H1 (cell line): ENCODE measurements around the gene GNG14. TPM values are rescaled to one million over a fixed set of nuclear protein-coding genes. Genes with fewer than 3 reads are reported as not detected.

Experiments
- CTCF ChIA-PET: fragments of 300-600 bp; sonication (Branson Sonifier 250); formaldehyde crosslinking; loops from one replicate; lab custom pipeline; 2021; ENCODE audit not compliant: partially characterized antibody; lab: Charles Lee
- POLR2A ChIA-PET: fragments of 300-600 bp; sonication (Branson Sonifier 250); formaldehyde crosslinking; loops from one replicate; lab custom pipeline; 2021; ENCODE audit warnings: inconsistent platforms; ENCODE audit not compliant: partially characterized antibody; lab: Charles Lee
- DNase-seq, 2 experiments: peaks; one replicate each; pipeline versions ENCODE4 v3.0.0 to v3.0.0-alpha.2; 2010 to 2022; ENCODE audit warnings: low spot score in 2 of 2, low read depth in 1 of 2, mixed read lengths in 1 of 2
- FAIRE-seq: peaks from 2 replicates; lab custom pipeline; 2011; peaks lifted over from hg19 to GRCh38; lab: Jason Lieb, UNC
- H2AFZ ChIP-seq: 2 replicates; pipeline ENCODE4 v1.8.1; 2012; ENCODE audit warnings: low read length, inconsistent platforms
- H2AK5ac ChIP-seq: 2 replicates; pipeline ENCODE4 v1.6.1; 2013; ENCODE audit warnings: low read depth, low read length
- H2BK120ac ChIP-seq: replicated peaks from 2 replicates; pipeline ENCODE3; 2013; ENCODE audit warnings: low read depth, low read length, inconsistent platforms
- H2BK12ac ChIP-seq: 2 replicates; pipeline ENCODE4 v1.6.1; 2013; ENCODE audit warnings: low read depth, low read length
- H2BK15ac ChIP-seq: 2 replicates; pipeline ENCODE4 v1.6.1; 2013; ENCODE audit warnings: low read length
- H2BK20ac ChIP-seq: 2 replicates; pipeline ENCODE4 v1.6.1; 2013; ENCODE audit warnings: low read length
- H2BK5ac ChIP-seq: 2 replicates; pipeline ENCODE4 v1.6.1; 2013; ENCODE audit warnings: low read depth, low read length
- H3K14ac ChIP-seq: 2 replicates; pipeline ENCODE4 v1.6.1; 2013; ENCODE audit warnings: inconsistent platforms; ENCODE audit not compliant: insufficient read length
- H3K18ac ChIP-seq: 2 replicates; pipeline ENCODE4 v1.6.1; 2013; ENCODE audit warnings: low read length; ENCODE audit errors: extremely low read depth
- H3K23ac ChIP-seq: 2 replicates; pipeline ENCODE4 v1.6.1; 2013; ENCODE audit warnings: inconsistent platforms; ENCODE audit not compliant: insufficient read length
- H3K23me2 ChIP-seq: 2 replicates; pipeline ENCODE4 v1.6.1; 2013; ENCODE audit warnings: low read depth, low read length
- H3K27ac ChIP-seq: 2 replicates; pipeline ENCODE4 v1.6.1; 2011; ENCODE audit warnings: low read depth, low read length, inconsistent platforms
- H3K27me3 ChIP-seq, 4 experiments: replicated peaks in 1 of 4; 1 replicate in 1 of 4; 2 replicates in 3 of 4; pipeline versions ENCODE4 v1.6.1 to v1.8.1; 2011 to 2013; ENCODE audit warnings: low read length in 3 of 4, mild to moderate bottlenecking in 3 of 4, inconsistent platforms in 2 of 4, mixed read lengths in 2 of 4, moderate library complexity in 1 of 4; ENCODE audit not compliant: control insufficient read depth in 3 of 4, insufficient read depth in 3 of 4; ENCODE audit errors: extremely low read depth in 1 of 4
- H3K36me3 ChIP-seq, 4 experiments: 2 replicates each; pipeline versions ENCODE4 v1.6.1 to v1.8.1; 2011 to 2013; ENCODE audit warnings: mild to moderate bottlenecking in 4 of 4, low read length in 3 of 4, moderate library complexity in 2 of 4, control low read depth in 1 of 4, inconsistent platforms in 1 of 4; ENCODE audit not compliant: insufficient read depth in 4 of 4, control insufficient read depth in 2 of 4
- H3K4ac ChIP-seq: replicated peaks from 2 replicates; pipeline ENCODE3; 2013; ENCODE audit warnings: low read length, low read depth, mixed read lengths, inconsistent platforms; ENCODE audit not compliant: insufficient read length
- H3K4me1 ChIP-seq, 4 experiments: replicated peaks in 1 of 4; 1 replicate in 1 of 4; 2 replicates in 3 of 4; pipeline versions ENCODE4 v1.6.1 to v1.8.1; 2011 to 2013; ENCODE audit warnings: low read length in 3 of 4, inconsistent platforms in 2 of 4, mixed read lengths in 1 of 4; ENCODE audit not compliant: insufficient read depth in 4 of 4, control insufficient read depth in 3 of 4
- H3K4me2 ChIP-seq, 2 experiments: 2 replicates each; pipeline versions ENCODE4 v1.6.1 to v1.8.1; 2011 to 2013; ENCODE audit warnings: low read depth in 2 of 2, low read length in 2 of 2, control low read depth in 1 of 2, inconsistent platforms in 1 of 2, mild to moderate bottlenecking in 1 of 2; ENCODE audit not compliant: insufficient read depth in 1 of 2
- H3K4me3 ChIP-seq, 4 experiments: fragments of 200-600, 300-600 bp in 1 of 4; sonication (generic), shearing (Covaris generic), sonication (Bioruptor Twin) in 1 of 4; 2 replicates each; pipeline versions ENCODE4 v1.5.1 to v1.8.1; 2011 to 2016; ENCODE audit warnings: low read length in 4 of 4, low read depth in 3 of 4, control low read depth in 2 of 4, inconsistent platforms in 2 of 4, mild to moderate bottlenecking in 2 of 4, mixed read lengths in 1 of 4, moderate library complexity in 1 of 4; ENCODE audit not compliant: insufficient read depth in 2 of 4; ENCODE audit errors: extremely low read depth in 1 of 4
- H3K56ac ChIP-seq: replicated peaks from 2 replicates; pipeline ENCODE3; 2013; ENCODE audit warnings: low read depth, mild to moderate bottlenecking, mixed read lengths, low read length, inconsistent platforms; ENCODE audit not compliant: insufficient read length
- H3K79me1 ChIP-seq: 2 replicates; pipeline ENCODE4 v1.6.1; 2013; ENCODE audit warnings: low read depth, low read length, control low read depth
- H3K79me2 ChIP-seq, 2 experiments: 2 replicates each; pipeline versions ENCODE4 v1.6.1 to v1.8.1; 2012 to 2013; ENCODE audit warnings: low read length in 2 of 2, mild to moderate bottlenecking in 2 of 2, inconsistent platforms in 1 of 2; ENCODE audit not compliant: insufficient read depth in 2 of 2, control insufficient read depth in 1 of 2
- H3K9ac ChIP-seq, 4 experiments: replicated peaks in 1 of 4; 1 replicate in 1 of 4; 2 replicates in 3 of 4; pipeline versions ENCODE4 v1.6.1 to v1.8.1; 2011 to 2013; ENCODE audit warnings: low read depth in 3 of 4, low read length in 3 of 4, control low read depth in 2 of 4, mild to moderate bottlenecking in 2 of 4, moderate library complexity in 2 of 4, inconsistent platforms in 1 of 4; ENCODE audit errors: extremely low read depth in 1 of 4
- H3K9me3 ChIP-seq, 2 experiments: 2 replicates each; pipeline versions ENCODE4 v1.6.1 to v1.8.1; 2012 to 2013; ENCODE audit warnings: mild to moderate bottlenecking in 2 of 2, moderate library complexity in 2 of 2, control low read depth in 1 of 2, inconsistent platforms in 1 of 2, low read depth in 1 of 2, low read length in 1 of 2, mixed read lengths in 1 of 2; ENCODE audit not compliant: insufficient read depth in 2 of 2
- H4K20me1 ChIP-seq, 2 experiments: replicated peaks in 1 of 2; 2 replicates each; pipeline versions ENCODE3 to v1.8.1; 2011 to 2013; ENCODE audit warnings: inconsistent platforms in 2 of 2, low read length in 2 of 2, mild to moderate bottlenecking in 1 of 2; ENCODE audit not compliant: insufficient read depth in 2 of 2, control insufficient read depth in 1 of 2
- H4K5ac ChIP-seq: 2 replicates; pipeline ENCODE4 v1.6.1; 2013; ENCODE audit warnings: low read length, low read depth, mixed read lengths, inconsistent platforms; ENCODE audit not compliant: insufficient read length
- H4K8ac ChIP-seq: 2 replicates; pipeline ENCODE4 v1.8.0; 2013; ENCODE audit warnings: mild to moderate bottlenecking, moderate library complexity, low read length, inconsistent platforms; ENCODE audit not compliant: insufficient read depth; ENCODE audit errors: extremely low read depth
- H4K91ac ChIP-seq: replicated peaks from 2 replicates; pipeline ENCODE3; 2013; ENCODE audit warnings: low read length, mixed read lengths, inconsistent platforms; ENCODE audit not compliant: insufficient read length
- CREB1 ChIP-seq: IDR thresholded peaks from 2 replicates; pipeline ENCODE4 v1.6.1; 2012; ENCODE audit warnings: inconsistent platforms
- GABPA ChIP-seq: IDR thresholded peaks from 2 replicates; pipeline ENCODE4 v1.6.1; 2011; ENCODE audit warnings: mild to moderate bottlenecking, low read length, moderate library complexity, borderline replicate concordance; ENCODE audit not compliant: insufficient read depth
- KDM5A ChIP-seq: fragments of 200-600 bp; IDR thresholded peaks from 2 replicates; pipeline ENCODE4 v1.7.1; 2012; ENCODE audit warnings: mild to moderate bottlenecking, low read length, inconsistent platforms, mixed read lengths
- POLR2AphosphoS5 ChIP-seq: IDR thresholded peaks from 2 replicates; pipeline ENCODE4 v1.6.1; 2011; ENCODE audit warnings: low read depth, low read length
- RAD21 ChIP-seq, 2 experiments: IDR thresholded peaks in 1 of 2; conservative IDR thresholded peaks in 1 of 2; 2 replicates each; pipeline ENCODE4 v1.6.1; 2011; ENCODE audit warnings: low read depth in 2 of 2, low read length in 2 of 2, improper control_type of control experiment in 1 of 2, inconsistent platforms in 1 of 2, mild to moderate bottlenecking in 1 of 2, moderate library complexity in 1 of 2
- SRF ChIP-seq: IDR thresholded peaks from 2 replicates; pipeline ENCODE4 v1.6.1; 2011; ENCODE audit warnings: mild to moderate bottlenecking, low read depth, low read length, moderate library complexity
- TAF1 ChIP-seq: IDR thresholded peaks from 2 replicates; pipeline ENCODE4 v1.6.1; 2011; ENCODE audit warnings: mild to moderate bottlenecking, low read depth, low read length
- ZNF274 ChIP-seq: IDR thresholded peaks from 2 replicates; pipeline ENCODE4 v1.7.0; 2012; ENCODE audit warnings: low read length, borderline replicate concordance; ENCODE audit errors: extremely low read depth
- WGBS, 2 experiments: shearing (Covaris generic) in 1 of 2; methylation state at CpG; one replicate each; pipeline versions ENCODE4 v1.1.6 to v1.1.7; 2013 to 2015; ENCODE audit warnings: low lambda C conversion rate in 2 of 2, mixed read lengths in 2 of 2, inconsistent platforms in 1 of 2, low coverage in 1 of 2, missing lambda C conversion rate in 1 of 2; ENCODE audit not compliant: insufficient replicate concordance in 2 of 2, insufficient coverage in 1 of 2, insufficient read length in 1 of 2; ENCODE audit errors: extremely low coverage in 1 of 2, missing lambda C conversion rate in 1 of 2; 5-methylcytosine and 5-hydroxymethylcytosine counted together
- polyA plus RNA-seq, 7 experiments: library from polyadenylated mRNA; depleted of rRNA in 3 of 7; stranded (reverse) in 5 of 7; unstranded in 2 of 7; fragments of >200 nt in 5 of 7; fragments of 200-250 nt in 2 of 7; gene quantifications; 1 replicate in 5 of 7; 2 replicates in 1 of 7; 4 replicates in 1 of 7; pipeline versions ENCODE4 v1.2.1 to v1.2.3, GENCODE V29; 2011 to 2013; ENCODE audit warnings: missing spikeins in 2 of 7, mixed read lengths in 2 of 7
- total RNA-seq: library from RNA; stranded (reverse); fragmentation: NEBNext Ultra II Directional; extraction: Animal tissue kit (Norgen Biotek cat#: 25700); gene quantifications from 2 replicates; pipeline ENCODE4 v1.2.1, GENCODE V29; 2021
- TF ChIP-seq, protein P1 (sequence below), 3 experiments: IDR thresholded peaks; 1 replicate in 2 of 3; 2 replicates in 1 of 3; pipeline versions ENCODE4 v1.5.1 to v1.6.1; 2011; ENCODE audit warnings: low read length in 3 of 3, mild to moderate bottlenecking in 3 of 3, inconsistent platforms in 2 of 3, low read depth in 1 of 3, moderate library complexity in 1 of 3; ENCODE audit not compliant: insufficient read depth in 1 of 3; ENCODE audit errors: control extremely low read depth in 1 of 3
- TF ChIP-seq, protein P2 (sequence below): IDR thresholded peaks from 2 replicates; pipeline ENCODE4 v1.6.1; 2012; ENCODE audit warnings: inconsistent platforms

Gene GNG14
- total and polyA plus RNA-seq, 2 of the 8 experiments (the other 6 are each of a cell fraction or from before 2014, with no cell fraction given): not detected

DNA sequence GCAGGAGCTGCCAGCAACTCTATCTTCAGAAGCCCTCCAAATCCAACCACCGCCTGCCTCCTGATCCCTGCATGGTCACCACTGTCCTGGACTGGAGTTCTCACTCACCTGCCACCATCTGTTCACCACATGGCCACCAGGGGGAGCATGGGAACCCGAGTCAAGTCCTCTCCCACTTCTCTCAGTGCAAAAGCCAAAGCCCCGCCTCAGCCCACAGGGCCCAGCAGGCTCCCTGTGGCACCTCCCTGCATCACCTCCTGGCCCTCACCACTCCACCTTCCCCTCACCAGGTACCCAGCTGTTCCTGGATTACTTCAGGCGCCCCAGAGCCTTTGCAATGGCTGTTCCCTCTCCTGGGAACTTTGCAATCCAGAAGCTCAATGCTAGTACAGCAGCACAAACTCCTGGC lies 11.4 kb upstream of the GNG14 start:
- H3K27me3 ChIP-seq: no peaks in the 10 kb centered on the region
- no peak for FAIRE-seq
- H3K4ac ChIP-seq: no peak overlapping the region
- no peaks in the 10 kb centered on the region; a peak in 1 of 4 replicates for H3K9me3 ChIP-seq
- H4K20me1 ChIP-seq: peaks cover 3 to 20% of the 10 kb centered on the region in 2 experiments
- peak in 1 of 2 experiments; percentile 99 for DNase-seq
- no peaks in the 10 kb centered on the region; a peak in 1 of 7 replicates for H3K4me1 ChIP-seq
- POLR2A ChIA-PET: interaction anchor here (0.8 to 6.4 kb wide), 11 partner anchors 10 to 65 kb away, joined by 3 to 93 read pairs (median 3); partner anchors contain the start of genes FBXW9, MAN2B1 and WDR83
- H4K91ac ChIP-seq: no peak overlapping the region
- H4K8ac ChIP-seq: peak overlapping the region; percentile 53; the same call in 1 of the 2 replicates
- H3K23ac ChIP-seq: no peak overlapping the region
- WGBS, 2 experiments: 33% methylated on average over 4 of the region's 4 CpGs; no CpG with 5 or more reads in 1 of the 2 experiments
- H3K56ac ChIP-seq: no peak overlapping the region
- H3K23me2 ChIP-seq: no peaks in the 10 kb centered on the region
- H2BK5ac ChIP-seq: no peak overlapping the region
- H3K27ac ChIP-seq: no peak overlapping the region
- H3K79me2 ChIP-seq: peaks cover 0 to 11% of the 10 kb centered on the region in 2 experiments; a peak in 2 of 4 replicates
- CTCF ChIA-PET: interaction anchor here (0.7 to 3.5 kb wide), 15 partner anchors 9 to 172 kb away, joined by 3 to 20 read pairs (median 4); partner anchors contain the start of genes MAN2B1 and WDR83
- H2BK12ac ChIP-seq: no peak overlapping the region
- H3K36me3 ChIP-seq: peaks cover 36 to 57% (median 52%) of the 10 kb centered on the region in 4 experiments
- H2BK120ac ChIP-seq: no peak overlapping the region
- H2AFZ ChIP-seq: no peak overlapping the region
- H2BK20ac ChIP-seq: no peak overlapping the region
- peaks cover 9% of the 10 kb centered on the region; the same call in 1 of the 2 replicates for H3K79me1 ChIP-seq
- H3K4me2 ChIP-seq: no peak overlapping the region
- no peak overlapping the region for H3K9ac ChIP-seq
- no peak overlapping the region for H4K5ac ChIP-seq
- H3K14ac ChIP-seq: no peak overlapping the region
- no peak overlapping the region for H2AK5ac ChIP-seq
- no peak overlapping the region for H2BK15ac ChIP-seq
- no peak overlapping the region for H3K18ac ChIP-seq
- H3K4me3 ChIP-seq: no peak overlapping the region
- TF ChIP-seq ZNF274 (no peak), CREB1 (peak; percentile 56; the same call in 1 of the 2 replicates), SRF (no peak), TAF1 (0 out of 2 replicates have a peak, but pooled peaks have one; percentile 20), KDM5A (no peak), POLR2AphosphoS5 (peak; percentile 57; the same call in 1 of the 2 replicates), RAD21 (IDR thresholded peaks at IDR 0.05 in 1 of 2, conservative IDR thresholded peaks at IDR 0.05 in 1 of 2; ENCODE audit: low read depth in 2 of 2, low read length in 2 of 2) (peak; percentile 47 to 57; a peak in 3 of 4 replicates), GABPA (0 out of 2 replicates have a peak, but pooled peaks have one; percentile 48)
- TF ChIP-seq, protein P1, sequence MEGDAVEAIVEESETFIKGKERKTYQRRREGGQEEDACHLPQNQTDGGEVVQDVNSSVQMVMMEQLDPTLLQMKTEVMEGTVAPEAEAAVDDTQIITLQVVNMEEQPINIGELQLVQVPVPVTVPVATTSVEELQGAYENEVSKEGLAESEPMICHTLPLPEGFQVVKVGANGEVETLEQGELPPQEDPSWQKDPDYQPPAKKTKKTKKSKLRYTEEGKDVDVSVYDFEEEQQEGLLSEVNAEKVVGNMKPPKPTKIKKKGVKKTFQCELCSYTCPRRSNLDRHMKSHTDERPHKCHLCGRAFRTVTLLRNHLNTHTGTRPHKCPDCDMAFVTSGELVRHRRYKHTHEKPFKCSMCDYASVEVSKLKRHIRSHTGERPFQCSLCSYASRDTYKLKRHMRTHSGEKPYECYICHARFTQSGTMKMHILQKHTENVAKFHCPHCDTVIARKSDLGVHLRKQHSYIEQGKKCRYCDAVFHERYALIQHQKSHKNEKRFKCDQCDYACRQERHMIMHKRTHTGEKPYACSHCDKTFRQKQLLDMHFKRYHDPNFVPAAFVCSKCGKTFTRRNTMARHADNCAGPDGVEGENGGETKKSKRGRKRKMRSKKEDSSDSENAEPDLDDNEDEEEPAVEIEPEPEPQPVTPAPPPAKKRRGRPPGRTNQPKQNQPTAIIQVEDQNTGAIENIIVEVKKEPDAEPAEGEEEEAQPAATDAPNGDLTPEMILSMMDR (IDR thresholded peaks at IDR 0.05; ENCODE audit: control extremely low read depth in 1 of 3, insufficient read depth in 1 of 3, low read depth in 1 of 3, low read length in 3 of 3): peak; percentile 82 to 97 (median 94)
- TF ChIP-seq, protein P2, sequence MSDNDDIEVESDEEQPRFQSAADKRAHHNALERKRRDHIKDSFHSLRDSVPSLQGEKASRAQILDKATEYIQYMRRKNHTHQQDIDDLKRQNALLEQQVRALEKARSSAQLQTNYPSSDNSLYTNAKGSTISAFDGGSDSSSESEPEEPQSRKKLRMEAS: peak; percentile 48; the same call in 1 of the 2 replicates
